Measurements from ENCODE around the gene PTK7.
A peak's percentile ranks its signal among the peaks of the same experiment; 100 is the strongest.

Gene PTK7

GRCh38 chr6:43075670-43076463 is at the start of gene PTK7:
TSS of gene PTK7 (plus strand) at chr6:43076314. CDS start at chr6:43076489, 175 bp downstream.
- no peak for TF ChIP-seq CTCF (IDR thresholded peaks at IDR 0.05; ENCODE audit: low read depth, low read length, missing control alignments)
- no peaks in the 10 kb centered on the region for H3K27me3 ChIP-seq (replicated peaks)
- in situ Hi-C loops (cut with HindIII; ENCODE audit: low pct_ligation_motif_present, low sequenced_read_pairs): no loop called here
- DNase-seq: no peak
- no peaks in the 10 kb centered on the region for H3K36me3 ChIP-seq (replicated peaks)
- peak within 1 kb of the TSS; percentile 91 for H3K4me3 ChIP-seq (ENCODE audit: low read depth, low read length)
- peak within 1 kb of the TSS; percentile 49 for H3K27ac ChIP-seq

- in situ Hi-C loops (cut with HindIII; ENCODE audit: low pct_ligation_motif_present, low sequenced_read_pairs): no loop called here
- no peak for TF ChIP-seq CTCF (IDR thresholded peaks at IDR 0.05; ENCODE audit: low read depth, low read length, missing control alignments)
- peaks cover 57% of the 10 kb centered on the region for H3K36me3 ChIP-seq (replicated peaks)
These were observed 49.7 kb upstream of the PTK7 start for GRCh38 chr6:43026365-43026764.

GRCh38 chr6:43029120-43029519 is 47.0 kb upstream of the PTK7 start:
- H3K36me3 ChIP-seq (replicated peaks): peaks cover 66% of the 10 kb centered on the region
- H3K27ac ChIP-seq: no peak overlapping the region
- DNase-seq: no peak
- no peak for TF ChIP-seq CTCF (IDR thresholded peaks at IDR 0.05; ENCODE audit: low read depth, low read length, missing control alignments)
- H3K4me3 ChIP-seq (ENCODE audit: low read depth, low read length): no peak overlapping the region
- in situ Hi-C loops (cut with HindIII; ENCODE audit: low pct_ligation_motif_present, low sequenced_read_pairs): no loop called here
- no peaks in the 10 kb centered on the region for H3K27me3 ChIP-seq (replicated peaks)

More at GRCh38 chr6:43026365-43026764, 49.7 kb upstream of the PTK7 start:
- no peak overlapping the region for H3K4me3 ChIP-seq (ENCODE audit: low read depth, low read length)
- no peak for DNase-seq
- H3K27me3 ChIP-seq (replicated peaks): no peaks in the 10 kb centered on the region
- no peak overlapping the region for H3K27ac ChIP-seq

- Histone ChIP-seq H3K27me3 (replicated peaks) (no peaks in the 10 kb centered on the region), H3K27ac (no peak overlapping the region), H3K36me3 (replicated peaks) (peaks cover 59% of the 10 kb centered on the region), H3K4me3 (ENCODE audit: low read depth, low read length) (no peak overlapping the region)
- no peak for TF ChIP-seq CTCF (IDR thresholded peaks at IDR 0.05; ENCODE audit: low read depth, low read length, missing control alignments)
- no peak for DNase-seq
- in situ Hi-C loops (cut with HindIII; ENCODE audit: low pct_ligation_motif_present, low sequenced_read_pairs): no loop called here
These were observed 43.8 kb upstream of the PTK7 start for GRCh38 chr6:43032326-43032725.

GRCh38 chr6:43033496-43034189 is 42.5 kb upstream of the PTK7 start:
- in situ Hi-C loops (cut with HindIII; ENCODE audit: low pct_ligation_motif_present, low sequenced_read_pairs): no loop called here
- DNase-seq: no peak
- no peak overlapping the region for H3K27ac ChIP-seq
- H3K36me3 ChIP-seq (replicated peaks): peaks cover 60% of the 10 kb centered on the region
- no peak overlapping the region for H3K4me3 ChIP-seq (ENCODE audit: low read depth, low read length)
- H3K27me3 ChIP-seq (replicated peaks): no peaks in the 10 kb centered on the region
- TF ChIP-seq CTCF (IDR thresholded peaks at IDR 0.05; ENCODE audit: low read depth, low read length, missing control alignments): no peak

All from brain microvascular endothelial cell (primary cell).